HG02610 (cell line): Measurements from ENCODE around the gene RFTN1.

Experiments used
- ATAC-seq: cut with Tn5 transposase; IDR thresholded peaks from one replicate; pipeline ENCODE4 v1.9.1; 2021; ENCODE audit warnings: mild to moderate bottlenecking, moderate library complexity; ENCODE audit not compliant: unreplicated experiment

Gene RFTN1, protein sequence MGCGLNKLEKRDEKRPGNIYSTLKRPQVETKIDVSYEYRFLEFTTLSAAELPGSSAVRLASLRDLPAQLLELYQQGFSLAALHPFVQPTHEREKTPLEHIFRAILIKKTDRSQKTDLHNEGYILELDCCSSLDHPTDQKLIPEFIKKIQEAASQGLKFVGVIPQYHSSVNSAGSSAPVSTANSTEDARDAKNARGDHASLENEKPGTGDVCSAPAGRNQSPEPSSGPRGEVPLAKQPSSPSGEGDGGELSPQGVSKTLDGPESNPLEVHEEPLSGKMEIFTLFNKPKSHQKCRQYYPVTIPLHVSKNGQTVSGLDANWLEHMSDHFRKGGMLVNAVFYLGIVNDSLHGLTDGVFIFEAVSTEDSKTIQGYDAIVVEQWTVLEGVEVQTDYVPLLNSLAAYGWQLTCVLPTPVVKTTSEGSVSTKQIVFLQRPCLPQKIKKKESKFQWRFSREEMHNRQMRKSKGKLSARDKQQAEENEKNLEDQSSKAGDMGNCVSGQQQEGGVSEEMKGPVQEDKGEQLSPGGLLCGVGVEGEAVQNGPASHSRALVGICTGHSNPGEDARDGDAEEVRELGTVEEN

DNA sequence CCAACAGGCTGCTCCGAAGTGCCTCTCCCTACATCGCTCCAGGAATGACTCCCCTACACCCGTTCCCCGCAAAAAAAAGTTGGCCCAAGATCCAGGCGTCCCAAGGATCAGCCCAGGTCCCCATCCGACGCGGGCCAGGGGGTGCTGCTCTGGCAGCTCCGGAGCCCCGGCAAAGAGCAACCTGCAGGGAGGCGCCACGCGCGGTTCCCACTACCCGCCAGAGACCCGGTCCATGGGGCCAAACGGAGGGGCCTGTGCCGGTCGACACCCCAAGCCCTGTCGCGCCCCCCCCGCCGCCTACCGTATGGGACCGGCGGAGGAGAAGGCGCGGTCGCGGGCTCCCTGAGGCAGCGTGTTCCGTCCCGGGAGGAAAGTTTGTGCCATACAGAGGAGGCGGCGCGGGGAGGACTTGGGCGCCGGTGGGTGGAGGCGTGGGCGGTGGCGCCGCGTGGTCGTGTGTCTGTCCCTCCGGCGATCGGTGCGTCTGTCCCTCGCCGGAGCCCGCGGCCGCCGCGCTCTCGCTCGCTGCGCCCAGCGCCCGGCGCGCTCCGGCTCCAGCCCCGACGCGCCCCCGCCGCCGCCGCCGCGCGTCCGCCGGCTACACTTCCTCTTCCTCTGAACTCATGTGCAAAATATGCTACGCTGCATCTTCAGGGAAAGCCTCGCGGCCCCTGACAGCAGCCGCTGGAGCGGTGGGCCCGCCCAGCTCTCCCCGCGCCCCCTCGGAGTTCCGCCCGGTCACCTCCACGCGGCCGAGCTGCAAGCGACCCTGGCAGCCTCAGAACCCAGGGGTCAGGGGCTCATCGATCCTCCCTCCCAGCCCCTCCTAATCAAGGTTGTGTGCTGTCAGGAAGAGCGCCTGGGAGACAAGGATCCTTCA lies at the start of gene RFTN1:
TSS of gene RFTN1 (minus strand) at position 559 of the 880 bp plus-strand sequence. CDS start 19,830 bp downstream, outside the sequence.
- no peak for ATAC-seq

DNA sequence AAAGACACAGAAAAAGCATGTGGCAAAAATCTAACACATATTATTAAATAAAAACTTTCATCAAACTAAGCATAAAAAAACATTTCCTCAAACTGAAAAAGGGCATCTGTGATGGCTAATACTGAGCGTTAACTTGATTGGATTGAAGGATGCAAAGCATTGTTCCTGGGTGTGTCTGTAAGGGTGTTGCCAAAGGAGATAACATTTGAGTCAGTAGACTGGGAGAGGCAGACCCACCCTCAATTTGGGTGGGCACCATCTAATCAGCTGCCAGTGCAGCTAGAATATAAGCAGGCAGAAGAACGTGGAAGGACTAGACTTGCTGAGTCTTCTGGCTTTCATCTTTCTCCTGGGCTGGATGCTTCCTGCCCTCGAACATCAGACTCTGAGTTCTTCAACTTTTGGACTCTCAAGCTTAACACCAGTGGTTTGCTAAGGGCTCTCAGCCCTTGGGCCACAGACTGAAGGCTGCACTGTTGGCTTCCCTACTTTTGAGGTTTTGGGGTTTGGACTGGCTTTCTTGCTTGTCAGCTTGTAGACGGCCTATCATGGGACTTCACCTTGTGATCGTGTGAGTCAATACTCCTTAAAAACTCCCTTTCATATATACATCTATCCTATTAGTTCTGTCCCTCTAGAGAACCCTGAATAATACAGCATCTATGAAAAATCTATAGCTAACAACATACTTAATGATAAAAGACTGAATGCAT lies 46.3 kb upstream of the RFTN1 start:
- ATAC-seq, result no peak

DNA sequence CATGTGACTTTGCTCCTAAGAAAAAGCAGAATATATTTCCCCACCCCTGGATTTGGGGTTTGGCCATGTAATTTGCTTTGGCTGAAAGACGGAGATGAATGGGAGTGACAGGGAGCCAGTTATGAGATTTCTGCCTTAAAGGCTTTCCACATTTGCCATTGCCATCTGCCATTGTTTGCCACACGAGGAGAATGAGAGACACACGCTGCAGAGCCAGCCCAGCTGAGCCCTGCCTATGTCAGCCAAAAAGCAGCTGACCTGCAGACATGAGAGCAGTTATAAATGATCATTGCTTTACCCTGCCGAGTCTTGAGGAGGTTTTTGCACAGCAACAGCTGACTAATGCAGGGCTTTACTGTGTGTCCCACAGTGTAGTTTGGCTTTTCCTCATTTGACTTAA lies 40.6 kb upstream of the RFTN1 start:
- no peak for ATAC-seq

DNA sequence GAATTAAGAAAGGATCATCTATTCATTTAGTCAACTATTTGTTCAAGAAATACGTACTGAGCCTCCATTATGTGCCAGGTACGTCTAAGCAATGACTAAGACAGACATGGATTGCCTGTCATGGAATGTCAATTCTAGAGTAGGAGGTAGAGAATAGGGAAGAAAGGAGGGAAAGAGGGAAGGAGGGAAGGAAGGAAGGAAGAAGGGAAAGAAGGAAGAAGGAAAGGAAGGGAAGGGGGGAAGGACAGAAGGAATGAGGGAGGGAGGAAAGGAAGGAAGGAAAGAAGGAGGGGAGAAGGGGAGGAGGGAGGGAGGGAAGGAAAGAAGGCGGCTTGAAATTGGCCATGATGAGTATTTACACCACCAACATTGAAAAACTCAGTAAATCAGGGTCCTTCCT lies 39.3 kb upstream of the RFTN1 start:
- no peak for ATAC-seq

DNA sequence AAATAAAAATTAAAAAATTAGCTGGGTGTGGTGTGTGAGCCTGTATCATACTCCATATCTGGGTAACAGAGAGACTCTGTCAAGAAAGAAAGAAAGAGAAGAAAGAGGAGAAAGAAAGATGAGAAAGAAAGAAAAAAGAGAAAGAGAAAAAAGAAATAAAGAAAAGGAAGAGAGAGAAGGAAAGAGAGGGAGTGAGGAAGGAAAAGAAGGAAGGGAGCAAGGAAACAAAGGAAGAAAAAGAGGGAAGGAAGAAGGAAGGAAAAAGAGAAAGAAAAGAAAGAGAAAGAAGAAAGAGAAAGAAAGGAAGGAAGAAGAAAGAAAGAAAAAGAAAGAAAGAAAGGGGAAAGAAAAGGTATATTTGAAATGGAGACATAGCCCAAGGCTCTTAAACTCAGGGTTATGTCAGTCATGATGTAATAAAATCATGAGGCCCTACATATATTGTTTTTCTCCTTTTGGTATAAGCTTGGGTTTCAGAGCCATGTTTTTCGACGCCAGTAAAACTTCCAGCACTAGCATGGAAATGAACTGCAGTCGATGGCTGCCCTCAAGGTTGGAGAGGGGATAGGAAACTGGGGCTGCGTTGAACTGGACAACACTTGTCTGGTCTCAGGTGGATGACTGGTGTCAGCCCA lies 38.0 kb upstream of the RFTN1 start:
- ATAC-seq, result no peak

DNA sequence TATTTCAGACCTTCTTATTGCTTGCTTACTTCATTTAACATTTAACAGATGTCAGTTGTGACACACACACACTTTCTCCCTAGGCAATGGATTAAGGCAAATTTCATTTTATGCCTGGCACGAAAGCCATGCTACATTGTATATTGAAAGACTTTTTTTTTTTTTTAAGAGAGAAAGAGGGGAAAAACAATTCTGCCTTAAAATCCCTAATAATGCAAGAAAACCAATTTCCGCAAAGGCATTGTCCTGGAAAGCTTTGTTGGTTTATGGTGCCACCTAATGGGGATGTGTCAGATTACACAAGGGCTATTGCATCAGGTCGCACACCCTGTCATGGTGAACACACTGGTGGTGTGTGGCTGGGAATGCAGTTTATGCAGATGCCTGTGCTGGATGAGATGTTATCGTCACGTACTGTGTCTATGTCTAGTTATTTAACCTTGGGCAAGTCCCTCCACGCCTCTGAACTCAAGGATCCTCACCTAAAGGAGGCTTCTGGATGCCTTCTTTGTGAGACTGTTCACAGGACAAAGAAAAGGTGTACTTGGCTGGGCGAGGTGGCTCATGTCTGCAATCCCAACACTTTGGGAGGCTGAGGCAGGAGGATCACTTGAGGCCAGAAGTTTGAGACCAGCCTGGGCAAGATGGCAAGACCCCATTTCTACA lies 37.3 kb upstream of the RFTN1 start:
- ATAC-seq, result peak; percentile 78

DNA sequence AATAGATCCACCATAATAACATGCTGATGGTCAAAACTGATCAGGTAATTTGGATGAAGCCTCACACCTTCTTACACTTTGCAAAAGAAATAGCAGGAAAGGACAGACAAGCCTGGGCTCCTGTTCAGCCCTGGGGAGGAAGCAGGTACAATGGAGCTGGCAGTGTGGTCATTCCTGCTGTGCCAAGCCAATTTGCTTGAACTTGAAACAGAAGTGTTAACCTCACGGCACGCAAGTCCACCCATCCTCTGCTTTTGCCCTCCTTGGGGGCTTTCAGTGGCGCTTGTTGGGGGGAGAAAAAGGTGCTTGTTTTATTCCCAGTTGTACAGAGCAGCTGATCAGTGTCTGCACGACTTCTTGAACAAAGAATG lies 36.8 kb upstream of the RFTN1 start:
- no peak for ATAC-seq

DNA sequence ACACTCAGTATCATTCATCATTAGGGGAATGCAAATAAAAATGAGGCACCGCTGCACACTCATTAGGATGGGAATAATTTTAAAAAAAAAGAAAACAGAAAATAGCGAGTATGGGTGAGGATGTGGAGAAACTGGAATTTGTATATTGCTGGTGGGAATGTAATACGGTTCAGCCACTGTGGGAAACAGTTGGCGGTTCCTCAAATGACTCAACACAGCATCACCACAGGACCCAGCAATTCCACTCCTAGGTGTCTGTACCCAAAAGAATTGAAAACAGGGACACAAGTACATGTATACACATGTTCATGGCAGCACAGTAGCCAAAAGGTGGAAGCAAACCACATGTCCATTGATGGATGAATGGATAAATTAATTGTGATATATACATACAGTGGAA lies 35.2 kb upstream of the RFTN1 start:
- ATAC-seq, result no peak

DNA sequence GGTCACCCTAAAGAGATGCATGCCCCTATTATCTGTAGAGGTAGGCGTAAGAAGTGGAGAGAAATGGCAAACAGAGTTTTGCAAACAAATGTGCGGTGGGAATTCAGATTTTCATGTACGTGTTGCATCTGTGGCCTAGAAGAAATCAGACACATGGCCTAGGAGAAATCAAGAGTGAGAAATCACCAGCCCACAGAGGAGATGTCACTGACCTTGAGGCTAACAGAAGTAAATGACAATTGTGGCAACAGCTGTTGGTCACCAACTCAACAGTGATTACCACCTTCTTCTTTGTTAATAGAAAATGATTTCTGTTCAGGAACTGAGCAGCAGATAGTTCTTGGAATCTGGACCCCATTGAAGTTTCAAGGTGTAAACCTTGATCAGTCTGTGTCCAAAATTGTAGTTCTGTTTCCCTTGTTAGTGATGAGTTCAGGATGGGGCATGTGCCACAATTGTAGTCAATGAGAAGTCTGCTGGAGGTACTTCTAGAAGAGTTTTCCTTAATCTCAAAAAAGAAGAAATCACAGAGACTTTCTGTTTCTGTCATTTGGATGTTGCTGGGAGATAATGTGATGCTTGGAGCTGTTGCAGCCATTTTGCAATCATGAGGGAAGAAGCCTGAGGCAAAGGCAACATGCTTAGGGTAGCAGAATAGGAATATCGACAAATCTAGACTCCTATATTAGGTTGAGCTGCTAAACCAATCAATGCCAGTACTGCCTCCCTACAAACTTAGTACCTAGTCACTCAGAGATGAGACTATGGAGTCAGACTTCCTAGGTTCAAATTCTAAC lies 34.3 kb upstream of the RFTN1 start:
- no peak for ATAC-seq

DNA sequence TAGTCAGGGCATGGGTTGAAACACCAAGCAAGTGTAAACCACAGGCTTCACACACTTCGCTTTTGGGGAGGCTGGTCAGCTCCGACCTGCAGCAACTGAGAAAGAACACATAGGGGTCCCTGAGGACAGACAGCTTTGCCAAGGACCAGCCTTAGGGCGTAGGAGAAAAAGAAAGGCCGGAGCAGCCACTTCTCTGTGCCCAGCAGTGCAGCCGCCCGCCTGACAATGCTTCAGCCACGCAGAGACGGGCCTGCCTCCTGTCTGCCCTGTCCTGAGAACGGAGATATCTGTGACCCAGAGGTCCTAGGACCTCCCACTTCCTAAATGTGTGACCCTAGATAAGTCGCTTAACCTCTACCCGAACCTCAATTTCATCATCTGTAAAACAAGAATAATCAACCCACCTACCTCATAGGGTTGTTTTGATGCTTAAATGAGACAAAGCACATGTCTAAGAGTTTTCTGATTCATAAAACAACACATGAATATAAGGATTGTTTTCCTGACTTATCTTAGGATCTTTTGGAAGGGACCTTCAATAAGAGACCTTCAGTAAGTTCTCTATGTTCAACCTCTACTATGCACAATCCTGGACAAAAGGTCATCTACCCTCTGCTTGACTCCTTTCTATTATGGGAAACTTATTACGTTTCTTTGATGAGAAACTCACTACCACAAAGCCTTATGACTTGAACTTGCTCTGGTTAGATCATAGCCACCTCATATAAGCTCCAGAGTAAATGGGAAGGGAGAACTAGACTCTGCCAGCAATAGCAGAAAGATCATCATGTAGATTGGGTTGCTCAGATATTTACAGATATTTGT lies 32.9 kb upstream of the RFTN1 start:
- no peak for ATAC-seq

DNA sequence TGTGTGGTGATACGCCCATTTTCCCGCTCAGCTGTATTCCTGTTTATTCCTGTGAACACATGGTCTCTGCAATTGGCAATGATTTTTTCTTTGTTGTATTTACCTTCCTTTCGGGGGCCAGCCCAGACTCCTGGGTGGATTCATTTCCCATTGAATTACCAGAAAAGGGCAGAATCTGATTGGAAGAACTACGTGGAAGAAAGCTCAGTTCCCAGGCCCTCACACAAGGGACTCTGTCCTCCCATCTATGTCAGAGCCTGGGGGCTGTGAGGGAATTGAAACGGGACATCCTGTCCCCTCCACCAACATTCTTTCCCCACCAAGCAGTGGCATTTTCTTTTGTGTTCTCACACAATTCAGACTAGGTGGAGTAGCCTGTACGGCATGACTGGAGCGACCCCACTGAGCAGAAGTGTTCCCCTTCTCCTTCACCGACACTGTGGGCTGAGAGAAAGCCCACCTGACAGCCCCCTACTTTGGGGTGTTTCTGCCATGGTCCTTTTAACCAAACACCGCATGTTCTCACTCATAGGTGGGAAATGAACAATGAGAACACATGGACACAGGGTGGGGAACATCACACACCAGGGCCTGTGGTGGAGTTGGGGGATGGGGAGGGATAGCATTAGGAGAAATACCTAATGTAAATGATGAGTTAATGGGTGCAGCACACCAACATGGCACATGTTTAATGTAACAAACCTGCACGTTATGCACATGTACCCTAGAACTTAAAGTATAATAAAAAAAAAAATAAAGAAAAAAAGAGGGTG lies 32.1 kb upstream of the RFTN1 start:
- ATAC-seq, result no peak

DNA sequence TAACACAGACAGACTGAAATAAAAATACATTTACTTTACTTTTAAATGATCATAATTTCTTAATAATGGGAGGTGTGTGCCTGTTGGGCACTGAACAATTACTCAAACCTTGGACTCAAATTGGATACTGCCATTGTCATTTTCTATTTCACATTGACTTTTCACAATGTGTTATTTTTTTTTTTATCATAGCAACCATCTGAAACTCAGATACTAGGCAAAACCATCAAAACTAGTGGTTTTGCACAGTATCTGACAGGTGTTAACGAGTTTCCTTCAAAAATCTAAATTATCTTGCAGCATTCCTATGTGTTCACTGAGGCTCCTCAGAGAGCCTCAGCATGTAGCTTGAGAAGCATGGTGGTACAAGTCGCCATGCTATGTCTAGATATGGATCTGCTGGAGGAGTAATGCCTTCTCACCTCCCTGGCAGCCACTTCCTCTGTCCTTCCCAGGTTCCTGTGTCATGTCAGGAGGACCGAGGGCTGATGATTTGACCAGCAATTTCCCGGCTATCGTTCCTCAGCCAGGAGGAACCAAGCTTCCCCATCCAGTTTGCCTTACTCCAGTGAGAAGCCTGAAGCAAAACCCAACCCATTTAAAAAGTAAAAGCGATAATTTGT lies 29.9 kb upstream of the RFTN1 start:
- no peak for ATAC-seq

DNA sequence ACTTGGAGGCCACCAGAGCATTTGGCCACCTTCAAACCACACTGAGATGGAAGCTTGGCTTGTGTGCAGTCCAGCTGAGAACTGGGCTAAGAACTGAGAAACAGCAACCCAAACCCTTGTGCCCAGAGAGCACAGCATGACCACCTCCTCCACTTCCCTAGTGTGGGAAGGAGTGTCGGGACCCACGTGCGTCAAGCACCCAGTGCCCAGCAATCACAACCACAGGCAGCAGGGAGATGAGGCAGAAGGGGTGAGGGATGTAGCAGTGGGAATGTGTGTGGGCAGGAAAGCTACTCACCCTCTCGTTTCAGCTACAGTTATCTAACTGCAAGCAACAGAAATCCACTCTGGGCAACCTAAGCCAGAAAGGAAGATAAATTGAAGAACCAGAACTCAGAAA lies 25.0 kb upstream of the RFTN1 start:
- ATAC-seq, result no peak

DNA sequence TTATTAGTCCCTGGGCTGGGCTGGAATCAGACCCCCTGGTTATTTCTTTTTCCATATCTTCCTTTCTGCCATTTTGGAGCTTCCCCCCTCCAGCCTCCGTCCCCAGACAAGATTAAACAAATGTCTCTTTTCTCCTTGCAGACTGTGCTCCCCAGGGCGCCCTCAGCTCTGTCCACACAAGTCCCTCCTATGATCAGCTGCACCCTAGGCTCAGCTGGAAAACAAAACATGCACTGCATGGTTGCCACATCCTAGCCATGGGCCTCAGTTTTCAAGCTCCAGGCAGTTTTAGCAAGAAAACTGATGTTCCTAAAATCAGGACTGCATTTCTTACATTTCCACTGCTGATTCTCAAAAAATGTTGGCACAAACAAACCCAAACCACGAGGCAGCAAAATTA lies 23.5 kb upstream of the RFTN1 start:
- ATAC-seq, result no peak

DNA sequence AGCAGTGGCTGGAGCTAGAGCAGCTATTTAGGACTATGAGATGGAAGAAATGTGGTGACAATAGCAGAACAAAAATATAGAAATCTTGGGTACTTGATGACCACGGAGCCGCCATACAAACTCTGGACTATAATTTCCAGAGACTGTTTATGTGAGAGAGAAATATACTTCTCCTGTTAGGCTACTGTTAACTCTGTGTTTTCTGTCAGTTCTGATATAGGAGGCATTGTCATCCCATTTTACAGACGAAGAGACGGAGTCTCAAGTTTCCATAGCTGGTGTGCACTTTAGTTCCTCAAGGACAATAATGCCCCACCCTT lies 22.8 kb upstream of the RFTN1 start:
- no peak for ATAC-seq

DNA sequence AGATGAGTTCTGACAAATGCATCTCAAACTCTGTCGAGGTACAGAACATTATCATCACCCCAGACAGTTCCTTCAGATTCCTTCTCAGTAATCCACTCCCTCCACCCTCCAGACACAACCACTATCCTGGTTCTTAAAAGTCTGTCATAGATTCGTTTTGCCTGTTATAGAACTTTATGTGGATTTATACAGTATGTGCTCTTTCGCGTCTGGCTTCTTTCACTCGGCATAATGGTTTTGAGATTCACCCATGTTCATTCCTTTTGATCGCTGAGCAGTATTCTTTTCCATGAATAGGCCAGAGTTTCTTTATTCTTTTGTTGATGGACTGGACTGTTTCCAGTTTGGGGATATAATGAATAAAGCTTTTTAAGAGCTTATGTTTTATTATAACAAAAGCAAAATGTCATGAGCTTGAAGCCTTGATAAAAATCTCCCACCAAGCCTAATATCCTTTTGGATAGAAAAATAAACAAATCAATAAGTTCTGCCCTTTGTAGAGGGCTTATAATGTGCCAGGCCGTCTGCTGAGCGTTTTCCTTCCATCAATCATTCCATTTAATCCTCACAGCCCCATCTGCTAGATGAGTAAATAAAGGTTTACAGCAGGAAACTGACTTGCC lies 21.3 kb upstream of the RFTN1 start:
- ATAC-seq, result no peak
